HL-60 (cell line): Measurements from ENCODE around the gene PTPRM.

ENCODE experiments used
- CTCF ChIP-seq: IDR thresholded peaks from one replicate; pipeline ENCODE4 v1.5.1; 2011; ENCODE audit warnings: low read length, control low read depth, inconsistent platforms; ENCODE audit not compliant: insufficient read depth
- GABPA ChIP-seq: IDR thresholded peaks from 2 replicates; pipeline ENCODE4 v1.6.1; 2012; ENCODE audit warnings: low read depth
- POLR2AphosphoS5 ChIP-seq: IDR thresholded peaks from 2 replicates; pipeline ENCODE4 v1.6.1; 2012; ENCODE audit warnings: low read depth
- REST ChIP-seq: IDR thresholded peaks from 2 replicates; pipeline ENCODE4 v1.6.1; 2012; ENCODE audit warnings: low read depth; ENCODE audit not compliant: insufficient replicate concordance
- SPI1 ChIP-seq: IDR thresholded peaks from 2 replicates; pipeline ENCODE4 v1.6.1; 2012; ENCODE audit warnings: low read depth, mild to moderate bottlenecking, borderline replicate concordance

GRCh38 chr18:8376113-8376512 lies 809.0 kb downstream of the PTPRM start:
- TF ChIP-seq CTCF (no peak), POLR2AphosphoS5 (no peak), REST (no peak), GABPA (no peak), SPI1 (no peak)
